H1 (cell line): ENCODE data around the gene CXXC5. TPM values are rescaled to one million over a fixed set of nuclear protein-coding genes. Genes with fewer than 3 reads are reported as not detected.
A peak's percentile ranks its signal among the peaks of the same experiment; 100 is the strongest.

Source experiments
- CTCF ChIA-PET: fragments of 300-600 bp; sonication (Branson Sonifier 250); formaldehyde crosslinking; loops from one replicate; lab custom pipeline; 2021; ENCODE audit not compliant: partially characterized antibody; lab: Charles Lee
- POLR2A ChIA-PET: fragments of 300-600 bp; sonication (Branson Sonifier 250); formaldehyde crosslinking; loops from one replicate; lab custom pipeline; 2021; ENCODE audit warnings: inconsistent platforms; ENCODE audit not compliant: partially characterized antibody; lab: Charles Lee
- DNase-seq, 2 experiments: peaks; one replicate each; pipeline versions ENCODE4 v3.0.0 to v3.0.0-alpha.2; 2010 to 2022; ENCODE audit warnings: low spot score in 2 of 2, low read depth in 1 of 2, mixed read lengths in 1 of 2
- FAIRE-seq: peaks from 2 replicates; lab custom pipeline; 2011; peaks lifted over from hg19 to GRCh38; lab: Jason Lieb, UNC
- H2AFZ ChIP-seq: 2 replicates; pipeline ENCODE4 v1.8.1; 2012; ENCODE audit warnings: low read length, inconsistent platforms
- H2AK5ac ChIP-seq: 2 replicates; pipeline ENCODE4 v1.6.1; 2013; ENCODE audit warnings: low read depth, low read length
- H2BK120ac ChIP-seq: replicated peaks from 2 replicates; pipeline ENCODE3; 2013; ENCODE audit warnings: low read depth, low read length, inconsistent platforms
- H2BK12ac ChIP-seq: 2 replicates; pipeline ENCODE4 v1.6.1; 2013; ENCODE audit warnings: low read depth, low read length
- H2BK15ac ChIP-seq: 2 replicates; pipeline ENCODE4 v1.6.1; 2013; ENCODE audit warnings: low read length
- H2BK20ac ChIP-seq: 2 replicates; pipeline ENCODE4 v1.6.1; 2013; ENCODE audit warnings: low read length
- H2BK5ac ChIP-seq: 2 replicates; pipeline ENCODE4 v1.6.1; 2013; ENCODE audit warnings: low read depth, low read length
- H3K14ac ChIP-seq: 2 replicates; pipeline ENCODE4 v1.6.1; 2013; ENCODE audit warnings: inconsistent platforms; ENCODE audit not compliant: insufficient read length
- H3K18ac ChIP-seq: 2 replicates; pipeline ENCODE4 v1.6.1; 2013; ENCODE audit warnings: low read length; ENCODE audit errors: extremely low read depth
- H3K23ac ChIP-seq: 2 replicates; pipeline ENCODE4 v1.6.1; 2013; ENCODE audit warnings: inconsistent platforms; ENCODE audit not compliant: insufficient read length
- H3K23me2 ChIP-seq: 2 replicates; pipeline ENCODE4 v1.6.1; 2013; ENCODE audit warnings: low read depth, low read length
- H3K27ac ChIP-seq: 2 replicates; pipeline ENCODE4 v1.6.1; 2011; ENCODE audit warnings: low read depth, low read length, inconsistent platforms
- H3K27me3 ChIP-seq, 4 experiments: replicated peaks in 1 of 4; 1 replicate in 1 of 4; 2 replicates in 3 of 4; pipeline versions ENCODE4 v1.6.1 to v1.8.1; 2011 to 2013; ENCODE audit warnings: low read length in 3 of 4, mild to moderate bottlenecking in 3 of 4, inconsistent platforms in 2 of 4, mixed read lengths in 2 of 4, moderate library complexity in 1 of 4; ENCODE audit not compliant: control insufficient read depth in 3 of 4, insufficient read depth in 3 of 4; ENCODE audit errors: extremely low read depth in 1 of 4
- H3K36me3 ChIP-seq, 4 experiments: 2 replicates each; pipeline versions ENCODE4 v1.6.1 to v1.8.1; 2011 to 2013; ENCODE audit warnings: mild to moderate bottlenecking in 4 of 4, low read length in 3 of 4, moderate library complexity in 2 of 4, control low read depth in 1 of 4, inconsistent platforms in 1 of 4; ENCODE audit not compliant: insufficient read depth in 4 of 4, control insufficient read depth in 2 of 4
- H3K4ac ChIP-seq: replicated peaks from 2 replicates; pipeline ENCODE3; 2013; ENCODE audit warnings: low read length, low read depth, mixed read lengths, inconsistent platforms; ENCODE audit not compliant: insufficient read length
- H3K4me1 ChIP-seq, 4 experiments: replicated peaks in 1 of 4; 1 replicate in 1 of 4; 2 replicates in 3 of 4; pipeline versions ENCODE4 v1.6.1 to v1.8.1; 2011 to 2013; ENCODE audit warnings: low read length in 3 of 4, inconsistent platforms in 2 of 4, mixed read lengths in 1 of 4; ENCODE audit not compliant: insufficient read depth in 4 of 4, control insufficient read depth in 3 of 4
- H3K4me2 ChIP-seq, 2 experiments: 2 replicates each; pipeline versions ENCODE4 v1.6.1 to v1.8.1; 2011 to 2013; ENCODE audit warnings: low read depth in 2 of 2, low read length in 2 of 2, control low read depth in 1 of 2, inconsistent platforms in 1 of 2, mild to moderate bottlenecking in 1 of 2; ENCODE audit not compliant: insufficient read depth in 1 of 2
- H3K4me3 ChIP-seq, 4 experiments: fragments of 200-600, 300-600 bp in 1 of 4; sonication (generic), shearing (Covaris generic), sonication (Bioruptor Twin) in 1 of 4; 2 replicates each; pipeline versions ENCODE4 v1.5.1 to v1.8.1; 2011 to 2016; ENCODE audit warnings: low read length in 4 of 4, low read depth in 3 of 4, control low read depth in 2 of 4, inconsistent platforms in 2 of 4, mild to moderate bottlenecking in 2 of 4, mixed read lengths in 1 of 4, moderate library complexity in 1 of 4; ENCODE audit not compliant: insufficient read depth in 2 of 4; ENCODE audit errors: extremely low read depth in 1 of 4
- H3K56ac ChIP-seq: replicated peaks from 2 replicates; pipeline ENCODE3; 2013; ENCODE audit warnings: low read depth, mild to moderate bottlenecking, mixed read lengths, low read length, inconsistent platforms; ENCODE audit not compliant: insufficient read length
- H3K79me1 ChIP-seq: 2 replicates; pipeline ENCODE4 v1.6.1; 2013; ENCODE audit warnings: low read depth, low read length, control low read depth
- H3K79me2 ChIP-seq, 2 experiments: 2 replicates each; pipeline versions ENCODE4 v1.6.1 to v1.8.1; 2012 to 2013; ENCODE audit warnings: low read length in 2 of 2, mild to moderate bottlenecking in 2 of 2, inconsistent platforms in 1 of 2; ENCODE audit not compliant: insufficient read depth in 2 of 2, control insufficient read depth in 1 of 2
- H3K9ac ChIP-seq, 4 experiments: replicated peaks in 1 of 4; 1 replicate in 1 of 4; 2 replicates in 3 of 4; pipeline versions ENCODE4 v1.6.1 to v1.8.1; 2011 to 2013; ENCODE audit warnings: low read depth in 3 of 4, low read length in 3 of 4, control low read depth in 2 of 4, mild to moderate bottlenecking in 2 of 4, moderate library complexity in 2 of 4, inconsistent platforms in 1 of 4; ENCODE audit errors: extremely low read depth in 1 of 4
- H3K9me3 ChIP-seq, 2 experiments: 2 replicates each; pipeline versions ENCODE4 v1.6.1 to v1.8.1; 2012 to 2013; ENCODE audit warnings: mild to moderate bottlenecking in 2 of 2, moderate library complexity in 2 of 2, control low read depth in 1 of 2, inconsistent platforms in 1 of 2, low read depth in 1 of 2, low read length in 1 of 2, mixed read lengths in 1 of 2; ENCODE audit not compliant: insufficient read depth in 2 of 2
- H4K20me1 ChIP-seq, 2 experiments: replicated peaks in 1 of 2; 2 replicates each; pipeline versions ENCODE3 to v1.8.1; 2011 to 2013; ENCODE audit warnings: inconsistent platforms in 2 of 2, low read length in 2 of 2, mild to moderate bottlenecking in 1 of 2; ENCODE audit not compliant: insufficient read depth in 2 of 2, control insufficient read depth in 1 of 2
- H4K5ac ChIP-seq: 2 replicates; pipeline ENCODE4 v1.6.1; 2013; ENCODE audit warnings: low read length, low read depth, mixed read lengths, inconsistent platforms; ENCODE audit not compliant: insufficient read length
- H4K8ac ChIP-seq: 2 replicates; pipeline ENCODE4 v1.8.0; 2013; ENCODE audit warnings: mild to moderate bottlenecking, moderate library complexity, low read length, inconsistent platforms; ENCODE audit not compliant: insufficient read depth; ENCODE audit errors: extremely low read depth
- H4K91ac ChIP-seq: replicated peaks from 2 replicates; pipeline ENCODE3; 2013; ENCODE audit warnings: low read length, mixed read lengths, inconsistent platforms; ENCODE audit not compliant: insufficient read length
- BRCA1 ChIP-seq: IDR thresholded peaks from 2 replicates; pipeline ENCODE4 v1.6.1; 2012; ENCODE audit warnings: low read depth, low read length, improper control_type of control experiment
- CBX5 ChIP-seq: fragments of 300-800, 300-1000 bp; sonication (generic); IDR thresholded peaks from 2 replicates; pipeline ENCODE4 v1.7.1; 2016; ENCODE audit warnings: antibody characterized with exemption, low read length, low read depth
- KDM5A ChIP-seq: fragments of 200-600 bp; IDR thresholded peaks from 2 replicates; pipeline ENCODE4 v1.7.1; 2012; ENCODE audit warnings: mild to moderate bottlenecking, low read length, inconsistent platforms, mixed read lengths
- NRF1 ChIP-seq: IDR thresholded peaks from 2 replicates; pipeline ENCODE4 v1.6.1; 2011; ENCODE audit warnings: mild to moderate bottlenecking, low read depth, low read length, improper control_type of control experiment
- POLR2A ChIP-seq, 2 experiments: IDR thresholded peaks; 1 replicate in 1 of 2; 2 replicates in 1 of 2; pipeline ENCODE4 v1.6.1; 2011; ENCODE audit warnings: low read depth in 2 of 2, low read length in 2 of 2, mild to moderate bottlenecking in 2 of 2; ENCODE audit errors: control extremely low read depth in 1 of 2
- POLR2AphosphoS5 ChIP-seq: IDR thresholded peaks from 2 replicates; pipeline ENCODE4 v1.6.1; 2011; ENCODE audit warnings: low read depth, low read length
- SAP30 ChIP-seq: fragments of 300-600 bp; sonication (generic); IDR thresholded peaks from 2 replicates; pipeline ENCODE4 v1.7.1; 2012; ENCODE audit warnings: low read length, moderate library complexity, mild to moderate bottlenecking, inconsistent platforms; ENCODE audit not compliant: insufficient read depth, insufficient replicate concordance
- SP1 ChIP-seq: IDR thresholded peaks from 2 replicates; pipeline ENCODE4 v1.6.1; 2011; ENCODE audit warnings: low read depth, low read length
- SRF ChIP-seq: IDR thresholded peaks from 2 replicates; pipeline ENCODE4 v1.6.1; 2011; ENCODE audit warnings: mild to moderate bottlenecking, low read depth, low read length, moderate library complexity
- WGBS, 2 experiments: shearing (Covaris generic) in 1 of 2; methylation state at CpG; one replicate each; pipeline versions ENCODE4 v1.1.6 to v1.1.7; 2013 to 2015; ENCODE audit warnings: low lambda C conversion rate in 2 of 2, mixed read lengths in 2 of 2, inconsistent platforms in 1 of 2, low coverage in 1 of 2, missing lambda C conversion rate in 1 of 2; ENCODE audit not compliant: insufficient replicate concordance in 2 of 2, insufficient coverage in 1 of 2, insufficient read length in 1 of 2; ENCODE audit errors: extremely low coverage in 1 of 2, missing lambda C conversion rate in 1 of 2; 5-methylcytosine and 5-hydroxymethylcytosine counted together
- polyA plus RNA-seq, 7 experiments: library from polyadenylated mRNA; depleted of rRNA in 3 of 7; stranded (reverse) in 5 of 7; unstranded in 2 of 7; fragments of >200 nt in 5 of 7; fragments of 200-250 nt in 2 of 7; gene quantifications; 1 replicate in 5 of 7; 2 replicates in 1 of 7; 4 replicates in 1 of 7; pipeline versions ENCODE4 v1.2.1 to v1.2.3, GENCODE V29; 2011 to 2013; ENCODE audit warnings: missing spikeins in 2 of 7, mixed read lengths in 2 of 7
- total RNA-seq: library from RNA; stranded (reverse); fragmentation: NEBNext Ultra II Directional; extraction: Animal tissue kit (Norgen Biotek cat#: 25700); gene quantifications from 2 replicates; pipeline ENCODE4 v1.2.1, GENCODE V29; 2021

CXXC5 gene
- total and polyA plus RNA-seq, 2 of the 8 experiments (the other 6 are each of a cell fraction or from before 2014, with no cell fraction given): 61.4 to 74.0 TPM

DNA sequence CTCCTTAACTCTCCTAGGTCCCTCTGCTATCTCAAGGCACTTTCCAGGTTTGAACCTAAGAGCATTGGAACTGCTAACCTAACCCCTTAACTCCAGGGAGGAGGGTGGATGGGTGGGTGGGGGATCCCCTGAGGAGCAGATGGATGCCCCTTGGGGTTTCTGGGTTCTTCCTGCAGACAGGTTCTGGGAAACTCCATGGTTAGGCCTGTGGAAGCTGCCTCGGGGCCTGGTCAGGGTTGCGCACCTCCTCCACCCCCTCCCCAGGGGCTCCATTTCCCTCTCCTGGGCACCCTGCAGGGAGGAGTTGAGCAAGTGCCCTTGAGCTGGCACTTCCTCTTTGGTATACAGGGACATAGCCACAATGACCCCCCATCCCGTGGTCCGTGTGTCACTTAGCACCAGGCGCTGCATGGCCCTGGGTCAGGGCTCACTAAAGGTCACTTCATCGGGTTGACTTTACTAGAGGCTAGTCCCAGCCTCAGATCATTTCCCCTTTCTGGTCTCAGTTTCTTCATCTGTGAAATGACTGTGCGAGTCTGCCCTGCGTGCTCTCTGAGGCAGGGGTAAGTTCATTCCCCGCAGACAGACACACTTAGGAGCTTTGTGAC lies 16.0 kb downstream of the CXXC5 start:
- Histone ChIP-seq H3K4ac (no peak overlapping the region), H3K4me2 (no peak overlapping the region), H3K9me3 (no peaks in the 10 kb centered on the region), H4K20me1 (peaks cover 67 to 76% of the 10 kb centered on the region in 2 experiments), H3K18ac (no peak overlapping the region), H3K27me3 (no peaks in the 10 kb centered on the region), H2BK20ac (no peak overlapping the region), H3K4me3 (no peak overlapping the region), H4K5ac (no peak overlapping the region), H2AK5ac (no peak overlapping the region), H3K36me3 (no peaks in the 10 kb centered on the region), H3K14ac (no peak overlapping the region), H2BK120ac (no peak overlapping the region), H3K79me1 (peaks cover 23% of the 10 kb centered on the region), H3K79me2 (peaks cover 11 to 96% of the 10 kb centered on the region in 2 experiments; a peak in 3 of 4 replicates), H2BK5ac (no peak overlapping the region), H3K23ac (no peak overlapping the region), H4K8ac (peak overlapping the region; percentile 21; the same call in 1 of the 2 replicates), H3K23me2 (no peaks in the 10 kb centered on the region; the same call in none of the 2 replicates), H3K9ac (no peak overlapping the region), H2AFZ (no peak overlapping the region), H2BK15ac (no peak overlapping the region), H3K4me1 (peaks cover 6 to 57% (median 47%) of the 10 kb centered on the region in 4 experiments), H3K27ac (no peak overlapping the region), H2BK12ac (no peak overlapping the region), H3K56ac (no peak overlapping the region), H4K91ac (no peak overlapping the region)
- TF ChIP-seq KDM5A: no peak
- TF ChIP-seq SAP30: no peak
- TF ChIP-seq SRF: no peak
- TF ChIP-seq BRCA1: no peak
- TF ChIP-seq POLR2A (IDR thresholded peaks at IDR 0.05; ENCODE audit: control extremely low read depth in 1 of 2, low read depth in 2 of 2, low read length in 2 of 2): no peak
- TF ChIP-seq CBX5: no peak
- no peak for TF ChIP-seq SP1
- TF ChIP-seq NRF1: no peak
- no peak for TF ChIP-seq POLR2AphosphoS5
- POLR2A ChIA-PET: interaction anchor here (0.9 to 2.2 kb wide), 9 partner anchors 10 to 46 kb away, joined by 3 to 7 read pairs (median 4); no protein-coding TSS in a partner anchor
- FAIRE-seq: no peak
- 86% methylated on average over 9 of the region's 9 CpGs; no CpG with 5 or more reads in 1 of the 2 experiments for WGBS, 2 experiments
- CTCF ChIA-PET: interaction anchor here (0.7 to 17.2 kb wide), 10 partner anchors 12 to 199 kb away, joined by 3 to 171 read pairs (median 4); no protein-coding TSS in a partner anchor
- no peak for DNase-seq
